Measurements from ENCODE around the gene CLEC2L.
A peak's percentile ranks its signal among the peaks of the same experiment; 100 is the strongest.
"Not testable (repeated sequence)": the region's sequence is repeated elsewhere in the genome, so short reads cannot be mapped to it uniquely, and the experiment has no call there.

- TF ChIP-seq CTCF (CRISPR knock-in tag; IDR thresholded peaks at IDR 0.05), result peak; percentile 48
- not testable (repeated sequence) for TF ChIP-seq SIN3A (IDR thresholded peaks at IDR 0.05; ENCODE audit: borderline replicate concordance, low read depth, low read length); POLR2A (IDR thresholded peaks at IDR 0.05; ENCODE audit: insufficient read depth in 1 of 2, low read depth in 2 of 2, low read length in 2 of 2)
Measured at GRCh38 chr7:139553991-139554700, 30.7 kb downstream of the CLEC2L start.

Data from HepG2 (cell line).